ENCODE results near the gene RIN3.

- peak in 1 of 6 experiments; percentile 10 for TF ChIP-seq CTCF (IDR thresholded peaks at IDR 0.05)
- no peak for TF ChIP-seq POLR2A (IDR thresholded peaks at IDR 0.05)
Observed at GRCh38 chr14:92551044-92551841, 37.7 kb downstream of the RIN3 start.
